ENCODE data around the gene PKP3. TPM values are rescaled to one million over a fixed set of nuclear protein-coding genes. Genes with fewer than 3 reads are reported as not detected.

PKP3 gene
- polyA plus RNA-seq, 1 of the 3 experiments (the other 2 are of a cell fraction): 1.4 TPM

DNA sequence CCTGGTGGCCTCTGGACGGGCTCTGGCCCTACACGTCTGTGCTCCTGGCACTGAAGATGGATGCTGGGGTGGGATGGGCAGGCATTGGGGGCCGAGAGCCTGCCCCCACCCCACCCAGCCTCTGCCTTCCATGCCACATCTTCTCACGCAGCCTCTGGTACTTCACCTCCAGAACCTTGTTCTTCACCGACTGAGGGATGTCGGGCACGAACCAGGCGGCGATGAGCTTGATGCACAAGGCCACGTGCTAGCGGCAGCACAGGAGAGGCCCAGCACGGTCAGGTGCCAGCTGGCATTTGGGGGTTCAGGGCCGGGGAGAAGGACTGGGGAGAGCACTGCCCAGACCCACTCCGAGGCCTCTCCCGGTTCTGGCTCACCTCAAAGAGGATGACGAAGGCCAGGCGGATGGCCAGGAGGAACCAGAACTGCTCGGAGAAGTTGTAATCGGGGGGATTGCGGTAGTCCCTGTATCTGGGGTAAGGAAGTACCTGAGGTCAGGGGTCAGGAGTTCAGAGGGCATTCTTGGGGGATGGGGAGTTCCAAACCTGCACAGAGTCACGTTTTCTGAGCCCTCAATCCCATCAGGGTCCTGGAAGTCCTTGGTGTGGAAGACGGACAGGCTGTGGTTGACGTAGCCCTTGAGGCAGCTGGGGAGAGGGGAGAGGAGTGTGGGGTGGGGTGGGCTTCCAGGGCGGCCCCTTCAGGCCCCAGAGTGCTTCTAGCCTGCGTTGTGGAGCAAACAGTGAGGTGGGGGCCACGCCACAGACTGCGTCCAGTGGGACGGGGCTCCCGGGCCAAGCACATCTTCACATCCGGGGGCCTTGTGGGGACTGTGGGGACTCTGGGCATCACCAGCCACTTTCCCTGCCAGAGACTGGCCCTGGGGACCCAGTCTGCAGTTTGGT is 24.6 kb downstream of the PKP3 start:
- WGBS (ENCODE audit: low lambda C conversion rate): 73% methylated on average over 22 of the region's 30 CpGs
- Histone ChIP-seq H3K4me3 (ENCODE audit: low read depth in 2 of 2, low read length in 1 of 2) (no peak overlapping the region), H3K27me3 (ENCODE audit: insufficient read depth) (peaks cover 33% of the 10 kb centered on the region), H3K9me2 (no peaks in the 10 kb centered on the region), H3F3A (replicated peaks; ENCODE audit: insufficient read depth) (no peaks in the 10 kb centered on the region), H3K9me3 (no peaks in the 10 kb centered on the region), H3K4me2 (no peak overlapping the region), H3K36me3 (replicated peaks in 1 of 2; ENCODE audit: control insufficient read depth in 1 of 2, insufficient read depth in 2 of 2, low read length in 1 of 2) (no peaks in the 10 kb centered on the region), H3K4me1 (ENCODE audit: control insufficient read depth in 1 of 2, insufficient read depth in 2 of 2, low read depth in 1 of 2, low read length in 1 of 2) (peaks cover 0 to 7% of the 10 kb centered on the region in 2 experiments; a peak in 1 of 4 replicates), H3K79me2 (ENCODE audit: insufficient read depth) (no peaks in the 10 kb centered on the region), H3K27ac (ENCODE audit: low read depth in 2 of 2, low read length in 1 of 2) (no peak overlapping the region), H2AFZ (ENCODE audit: low read depth) (no peak overlapping the region), H4K20me1 (ENCODE audit: insufficient read depth) (no peaks in the 10 kb centered on the region), H3K9ac (no peak overlapping the region)
- POLR2A ChIA-PET: no interaction called here
- DNase-seq: no peak
- CTCF ChIA-PET: interaction anchor here (1.2 kb wide), 1 partner anchor 8 kb away, joined by 3 read pairs; no protein-coding TSS in a partner anchor
- TF ChIP-seq MXI1 (IDR thresholded peaks at IDR 0.05; ENCODE audit: low read depth, low read length) (no peak), SIN3A (IDR thresholded peaks at IDR 0.05; ENCODE audit: borderline replicate concordance, low read depth, low read length) (no peak), YY1 (IDR thresholded peaks at IDR 0.05; ENCODE audit: low read depth) (no peak), GATA2 (CRISPR knock-in tag; IDR thresholded peaks at IDR 0.05) (no peak), ZBTB33 (IDR thresholded peaks at IDR 0.05; ENCODE audit: borderline replicate concordance, low read depth) (no peak), EZH2phosphoT487 (IDR thresholded peaks at IDR 0.05; ENCODE audit: borderline replicate concordance, low read depth) (no peak)
- TF ChIP-seq, protein P1, sequence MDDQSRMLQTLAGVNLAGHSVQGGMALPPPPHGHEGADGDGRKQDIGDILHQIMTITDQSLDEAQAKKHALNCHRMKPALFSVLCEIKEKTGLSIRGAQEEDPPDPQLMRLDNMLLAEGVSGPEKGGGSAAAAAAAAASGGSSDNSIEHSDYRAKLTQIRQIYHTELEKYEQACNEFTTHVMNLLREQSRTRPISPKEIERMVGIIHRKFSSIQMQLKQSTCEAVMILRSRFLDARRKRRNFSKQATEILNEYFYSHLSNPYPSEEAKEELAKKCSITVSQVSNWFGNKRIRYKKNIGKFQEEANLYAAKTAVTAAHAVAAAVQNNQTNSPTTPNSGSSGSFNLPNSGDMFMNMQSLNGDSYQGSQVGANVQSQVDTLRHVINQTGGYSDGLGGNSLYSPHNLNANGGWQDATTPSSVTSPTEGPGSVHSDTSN (IDR thresholded peaks at IDR 0.05): no peak

- no peaks in the 10 kb centered on the region for H4K20me1 ChIP-seq (ENCODE audit: insufficient read depth)
- H3K9me3 ChIP-seq: no peaks in the 10 kb centered on the region
- no peaks in the 10 kb centered on the region for H3K36me3 ChIP-seq (replicated peaks in 1 of 2; ENCODE audit: control insufficient read depth in 1 of 2, insufficient read depth in 2 of 2, low read length in 1 of 2)
- H3K79me2 ChIP-seq (ENCODE audit: insufficient read depth): no peaks in the 10 kb centered on the region
- ChIA-PET POLR2A (no interaction called here), CTCF (interaction anchor here (1.2 kb wide), 1 partner anchor 9 kb away, joined by 3 read pairs; no protein-coding TSS in a partner anchor)
- WGBS (ENCODE audit: low lambda C conversion rate): 64% methylated on average over 10 of the region's 20 CpGs
- H3K4me3 ChIP-seq (ENCODE audit: low read depth in 2 of 2, low read length in 1 of 2): no peak overlapping the region
- no peak overlapping the region for H3K4me2 ChIP-seq
- no peak for DNase-seq
- no peak overlapping the region for H2AFZ ChIP-seq (ENCODE audit: low read depth)
- no peaks in the 10 kb centered on the region for H3K9me2 ChIP-seq
- no peaks in the 10 kb centered on the region for H3F3A ChIP-seq (replicated peaks; ENCODE audit: insufficient read depth)
- H3K27me3 ChIP-seq (ENCODE audit: insufficient read depth): peaks cover 30% of the 10 kb centered on the region
- TF ChIP-seq TCF12 (IDR thresholded peaks at IDR 0.05) (no peak), FOSL2 (IDR thresholded peaks at IDR 0.05; ENCODE audit: borderline replicate concordance, low read depth) (no peak), NFIC (IDR thresholded peaks at IDR 0.05; ENCODE audit: borderline replicate concordance) (no peak), ZBTB33 (IDR thresholded peaks at IDR 0.05; ENCODE audit: borderline replicate concordance, low read depth) (no peak), GATA2 (CRISPR knock-in tag; IDR thresholded peaks at IDR 0.05) (no peak), FOXJ3 (CRISPR knock-in tag; IDR thresholded peaks at IDR 0.05) (no peak), POLR2AphosphoS5 (IDR thresholded peaks at IDR 0.05; ENCODE audit: low read depth, low read length) (no peak)
- TF ChIP-seq, protein P2, sequence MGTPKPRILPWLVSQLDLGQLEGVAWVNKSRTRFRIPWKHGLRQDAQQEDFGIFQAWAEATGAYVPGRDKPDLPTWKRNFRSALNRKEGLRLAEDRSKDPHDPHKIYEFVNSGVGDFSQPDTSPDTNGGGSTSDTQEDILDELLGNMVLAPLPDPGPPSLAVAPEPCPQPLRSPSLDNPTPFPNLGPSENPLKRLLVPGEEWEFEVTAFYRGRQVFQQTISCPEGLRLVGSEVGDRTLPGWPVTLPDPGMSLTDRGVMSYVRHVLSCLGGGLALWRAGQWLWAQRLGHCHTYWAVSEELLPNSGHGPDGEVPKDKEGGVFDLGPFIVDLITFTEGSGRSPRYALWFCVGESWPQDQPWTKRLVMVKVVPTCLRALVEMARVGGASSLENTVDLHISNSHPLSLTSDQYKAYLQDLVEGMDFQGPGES (IDR thresholded peaks at IDR 0.05; ENCODE audit: low read depth, low read length): no peak
- TF ChIP-seq, protein P1 (IDR thresholded peaks at IDR 0.05): no peak
- no peak overlapping the region for H3K9ac ChIP-seq
- H3K4me1 ChIP-seq (ENCODE audit: control insufficient read depth in 1 of 2, insufficient read depth in 2 of 2, low read depth in 1 of 2, low read length in 1 of 2): peaks cover 0 to 7% of the 10 kb centered on the region in 2 experiments; a peak in 1 of 4 replicates
- no peak overlapping the region for H3K27ac ChIP-seq (ENCODE audit: low read depth in 2 of 2, low read length in 1 of 2)
Measured at GRCh38 chr11:419248-420005, 25.4 kb downstream of the PKP3 start.
